T-helper 17 cell (primary cell): Measurements from ENCODE around the gene TMEM185A. TPM values are rescaled to one million over a fixed set of nuclear protein-coding genes. Genes with fewer than 3 reads are reported as not detected.
"Not testable (repeated sequence)": the region's sequence is repeated elsewhere in the genome, so short reads cannot be mapped to it uniquely, and the experiment has no call there.

ENCODE experiments used
- ATAC-seq: fragments of 150-1000 bp; cut with Tn5 transposase; 2 replicates; pipeline ENCODE4 v1.10.0; 2021; ENCODE audit warnings: mild to moderate bottlenecking, moderate library complexity
- DNase-seq, 3 donors: peaks; one replicate each; pipeline versions ENCODE4 v3.0.0 to v3.0.0-alpha.2; 2020 to 2021
- H3K9me3 ChIP-seq: one replicate; pipeline ENCODE4 v1.7.0; 2013; ENCODE audit warnings: low read length, mild to moderate bottlenecking; ENCODE audit not compliant: control insufficient read depth, poor library complexity, severe bottlenecking
- H3K27ac Mint-ChIP-seq: one replicate; pipeline ENCODE4 v1.8.0; 2022; ENCODE audit warnings: mild to moderate bottlenecking, moderate library complexity, mixed read lengths
- H3K27me3 Mint-ChIP-seq: one replicate; pipeline ENCODE4 v1.8.0; 2022; ENCODE audit warnings: mixed read lengths
- H3K36me3 Mint-ChIP-seq: one replicate; pipeline ENCODE4 v1.8.0; 2022; ENCODE audit warnings: low read depth, mixed read lengths
- H3K4me1 Mint-ChIP-seq: one replicate; pipeline ENCODE4 v1.8.0; 2022; ENCODE audit warnings: mild to moderate bottlenecking, mixed read lengths
- H3K4me3 Mint-ChIP-seq: one replicate; pipeline ENCODE4 v1.8.0; 2022; ENCODE audit warnings: mild to moderate bottlenecking, moderate library complexity, mixed read lengths
- total RNA-seq, 4 donors: library from RNA in 2 of 4; stranded (reverse) in 2 of 4; gene quantifications; one replicate each; pipeline ENCODE4 v1.2.3 and lab custom pipeline; 2022 to 2026

TMEM185A gene
- total RNA-seq, 2 donors from 2014 or later, result 10.6 to 20.7 TPM

DNA sequence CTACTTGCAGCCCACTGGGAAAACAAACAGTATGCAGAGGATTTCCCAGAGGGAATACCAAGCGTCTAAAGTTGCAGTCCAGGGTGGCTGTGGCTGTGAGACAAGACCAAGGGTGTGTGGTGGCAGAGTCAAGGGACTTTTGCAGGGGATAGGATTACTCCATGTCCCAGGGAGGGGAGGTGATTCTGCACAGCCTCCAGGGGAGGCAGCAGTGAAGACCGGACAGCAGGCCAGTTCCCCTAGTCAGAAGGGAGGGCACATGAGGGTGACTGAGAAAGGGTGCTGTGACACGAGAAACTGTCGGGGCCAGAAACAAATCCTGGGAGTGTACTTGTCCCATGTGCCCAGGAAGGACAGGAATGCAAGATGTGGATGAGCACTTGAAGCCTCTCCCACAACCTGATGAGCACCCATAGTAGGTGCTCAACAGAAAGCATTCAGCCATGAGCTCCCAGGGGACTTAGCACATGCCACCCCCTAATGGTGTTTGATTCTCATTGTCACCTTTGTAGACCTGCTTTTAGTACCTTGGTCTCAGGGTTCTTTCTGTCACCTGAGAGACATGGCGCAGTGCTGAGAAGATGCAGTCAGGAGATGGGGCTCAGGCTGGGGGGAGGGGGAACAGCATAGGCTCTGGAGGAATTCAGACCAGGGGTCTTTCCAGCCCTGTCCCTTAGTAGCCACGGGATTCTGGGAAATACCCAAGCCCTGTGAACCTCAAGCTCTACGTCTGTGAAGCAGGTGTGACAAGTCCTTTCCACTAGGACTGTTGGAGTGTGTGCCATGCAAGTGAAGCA lies 63.8 kb downstream of the TMEM185A start:
- no peak for DNase-seq
- H3K9me3 ChIP-seq, result no peaks in the 10 kb centered on the region
- Mint-ChIP-seq H3K4me1 (no peaks in the 10 kb centered on the region), H3K36me3 (no peaks in the 10 kb centered on the region), H3K27ac (no peak overlapping the region), H3K4me3 (no peak overlapping the region), H3K27me3 (no peaks in the 10 kb centered on the region)
- no peak for ATAC-seq

DNA sequence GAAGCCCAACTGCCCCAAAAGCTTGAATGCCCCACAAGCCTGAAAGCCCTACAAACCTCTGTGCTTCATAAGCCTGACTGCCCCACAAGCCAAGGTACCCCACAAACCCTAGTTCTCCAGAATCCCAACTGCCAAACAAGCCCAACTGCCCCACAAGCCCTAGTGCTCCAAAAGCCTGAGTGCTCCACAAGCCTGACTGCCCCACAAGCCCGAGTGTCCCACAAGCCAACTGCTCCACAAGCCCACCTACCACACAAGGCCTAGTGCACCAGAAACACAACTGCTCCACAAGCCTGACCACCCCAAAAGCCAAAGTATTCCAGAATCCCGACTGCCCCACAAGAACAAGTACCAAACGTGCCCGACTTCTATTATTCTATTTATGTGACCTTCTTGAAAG lies 68.2 kb downstream of the TMEM185A start:
- no peak overlapping the region for H3K27ac Mint-ChIP-seq
- H3K9me3 ChIP-seq, result no peaks in the 10 kb centered on the region
- H3K36me3 Mint-ChIP-seq, result no peaks in the 10 kb centered on the region
- no peaks in the 10 kb centered on the region for H3K4me1 Mint-ChIP-seq
- H3K4me3 Mint-ChIP-seq, result no peak overlapping the region
- H3K27me3 Mint-ChIP-seq, result no peaks in the 10 kb centered on the region
- DNase-seq, result no peak
- no peak for ATAC-seq

GRCh38 chrX:149555251-149555650 lies 76.3 kb downstream of the TMEM185A start:
- not testable (repeated sequence) for H3K4me1 Mint-ChIP-seq, ATAC-seq, DNase-seq, H3K4me3 Mint-ChIP-seq, H3K27me3 Mint-ChIP-seq, H3K36me3 Mint-ChIP-seq, H3K9me3 ChIP-seq, H3K27ac Mint-ChIP-seq

- ATAC-seq, H3K27ac Mint-ChIP-seq, H3K27me3 Mint-ChIP-seq: not testable (repeated sequence)
These were observed 79.7 kb downstream of the TMEM185A start for GRCh38 chrX:149551939-149552248.

GRCh38 chrX:149551245-149551938 lies 80.2 kb downstream of the TMEM185A start:
- not testable (repeated sequence) for ATAC-seq, H3K4me3 Mint-ChIP-seq, H3K9me3 ChIP-seq, H3K27me3 Mint-ChIP-seq, H3K4me1 Mint-ChIP-seq, DNase-seq, H3K36me3 Mint-ChIP-seq, H3K27ac Mint-ChIP-seq

More at GRCh38 chrX:149551939-149552248, 79.7 kb downstream of the TMEM185A start:
- not testable (repeated sequence) for H3K4me1 Mint-ChIP-seq, H3K4me3 Mint-ChIP-seq, H3K36me3 Mint-ChIP-seq, DNase-seq, H3K9me3 ChIP-seq

DNA sequence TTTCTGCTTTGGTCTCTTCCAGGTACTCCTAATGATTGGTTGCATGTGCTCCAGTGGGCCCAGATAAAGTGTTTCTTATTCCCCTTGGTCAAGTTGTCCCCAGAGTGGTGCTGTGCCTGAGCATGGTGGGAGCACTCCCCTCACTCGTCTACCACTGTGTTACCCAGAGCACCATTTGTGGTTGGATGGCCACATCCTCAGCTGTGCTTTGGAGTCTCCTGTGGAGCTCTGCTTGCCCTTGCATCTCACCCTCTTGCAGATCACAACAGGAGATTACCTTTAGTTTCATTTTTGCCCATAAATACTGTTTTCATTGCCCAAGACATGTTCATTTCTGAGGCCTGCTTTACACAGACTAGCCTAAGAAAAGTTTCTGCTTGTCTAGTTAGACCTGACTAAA lies 81.1 kb downstream of the TMEM185A start:
- not testable (repeated sequence) for H3K9me3 ChIP-seq, H3K4me3 Mint-ChIP-seq, ATAC-seq, H3K4me1 Mint-ChIP-seq, H3K36me3 Mint-ChIP-seq, H3K27ac Mint-ChIP-seq, DNase-seq, H3K27me3 Mint-ChIP-seq

- DNase-seq, result not testable (repeated sequence)
These were observed 81.9 kb downstream of the TMEM185A start, which contains the start of gene HSFX3 for GRCh38 chrX:149549701-149550100. Gene HSFX3 (minus strand): TSS chrX:149549924. CDS start chrX:149549852, 72 bp downstream.

DNA sequence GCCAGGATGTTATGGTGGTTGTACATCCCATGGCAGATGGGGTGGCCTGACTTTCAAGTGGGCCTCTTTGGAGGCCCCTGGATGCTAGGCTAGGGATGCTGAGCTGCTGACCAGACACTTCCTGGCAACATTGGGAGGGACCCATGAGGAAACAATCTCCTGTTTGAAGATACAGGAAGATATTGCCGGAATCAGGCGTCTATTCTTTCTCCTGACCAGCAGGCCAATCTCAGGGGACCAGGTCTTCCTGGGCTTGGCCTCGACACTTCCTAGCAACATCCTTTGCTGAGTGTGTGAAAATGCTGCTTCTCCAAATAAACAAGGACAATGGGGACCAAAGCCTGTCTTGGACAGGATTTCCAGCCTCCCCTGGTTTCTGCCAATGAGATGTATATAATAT lies 83.8 kb downstream of the TMEM185A start:
- H3K4me1 Mint-ChIP-seq, H3K9me3 ChIP-seq, DNase-seq, ATAC-seq, H3K27me3 Mint-ChIP-seq, H3K27ac Mint-ChIP-seq, H3K36me3 Mint-ChIP-seq, H3K4me3 Mint-ChIP-seq: not testable (repeated sequence)

More at GRCh38 chrX:149549701-149550100, 81.9 kb downstream of the TMEM185A start, which contains the start of gene HSFX3:
- not testable (repeated sequence) for H3K9me3 ChIP-seq, H3K4me1 Mint-ChIP-seq, ATAC-seq, H3K4me3 Mint-ChIP-seq, H3K36me3 Mint-ChIP-seq, H3K27me3 Mint-ChIP-seq, H3K27ac Mint-ChIP-seq

DNA sequence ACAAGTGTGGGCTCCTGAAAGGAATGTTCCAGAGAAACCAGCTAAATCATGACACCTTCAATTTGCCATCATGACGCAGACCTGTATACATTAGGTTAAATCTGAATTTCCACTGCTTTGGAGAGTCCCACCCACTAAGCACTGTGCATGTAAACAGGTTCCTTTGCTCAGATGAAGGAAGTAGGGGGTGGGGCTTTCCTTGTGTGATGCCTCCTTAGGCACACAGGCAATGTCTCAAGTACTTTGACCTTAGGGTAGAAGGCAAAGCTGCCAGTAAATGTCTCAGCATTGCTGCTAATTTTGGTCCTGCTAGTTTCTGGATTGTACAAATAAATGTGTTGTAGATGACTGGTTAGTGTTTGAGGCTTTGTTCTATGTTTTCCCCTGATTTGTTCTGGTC lies 84.6 kb downstream of the TMEM185A start:
- not testable (repeated sequence) for H3K27ac Mint-ChIP-seq, ATAC-seq, DNase-seq, H3K27me3 Mint-ChIP-seq, H3K9me3 ChIP-seq, H3K36me3 Mint-ChIP-seq, H3K4me1 Mint-ChIP-seq, H3K4me3 Mint-ChIP-seq

Other genes with a start within 250 kb of the TMEM185A start
- 100 to 1,000 TPM; 346 to 507 TPM for gene IDS, start 126.5 kb downstream of the TMEM185A start, total RNA-seq
- 10 to 100 TPM; 66.3 to 72.5 TPM for gene EOLA1, start 90.8 kb downstream of the TMEM185A start, total RNA-seq
- not detected for gene HSFX3, start 81.9 kb downstream of the TMEM185A start, total RNA-seq
- gene MAGEA9B, start 44.3 kb downstream of the TMEM185A start, total RNA-seq, result not detected
- gene HSFX2, start 36.5 kb downstream of the TMEM185A start, total RNA-seq, result not detected
- not detected for gene MAGEA11, start 80.3 kb upstream of the TMEM185A start, total RNA-seq
- under 1 TPM; 0.22 to 0.76 TPM for gene HSFX1, start 142.3 kb upstream of the TMEM185A start, total RNA-seq
- gene MAGEA9, start 150.1 kb upstream of the TMEM185A start, total RNA-seq, result not detected
- not detected for gene MAGEA8, start 249.4 kb upstream of the TMEM185A start, total RNA-seq